GM12891 (cell line): ENCODE data around the gene ARFRP1.

Source experiments
- DNase-seq: peaks from one replicate; pipeline ENCODE4 v3.0.0; 2011; ENCODE audit warnings: low spot score; ENCODE audit not compliant: insufficient read length
- FAIRE-seq: peaks from 2 replicates; lab custom pipeline; 2011; peaks lifted over from hg19 to GRCh38; lab: Jason Lieb, UNC
- PAX5 ChIP-seq: IDR thresholded peaks from 2 replicates; pipeline ENCODE4 v1.6.1; 2011; ENCODE audit warnings: low read length, moderate library complexity, mild to moderate bottlenecking; ENCODE audit not compliant: insufficient read depth, severe bottlenecking
- POLR2A ChIP-seq: IDR thresholded peaks from 2 replicates; pipeline ENCODE4 v1.6.1; 2011; ENCODE audit warnings: low read depth, low read length, control low read depth
- POLR2AphosphoS5 ChIP-seq: IDR thresholded peaks from 2 replicates; pipeline ENCODE4 v1.6.1; 2011; ENCODE audit warnings: low read depth, low read length, control low read depth
- POU2F2 ChIP-seq: IDR thresholded peaks from 2 replicates; pipeline ENCODE4 v1.6.1; 2011; ENCODE audit warnings: low read depth, mild to moderate bottlenecking, control low read depth, low read length, moderate library complexity
- SPI1 ChIP-seq: IDR thresholded peaks from 2 replicates; pipeline ENCODE4 v1.6.1; 2011; ENCODE audit warnings: low read depth, low read length, control low read depth
- TAF1 ChIP-seq: IDR thresholded peaks from 2 replicates; pipeline ENCODE4 v1.6.1; 2011; ENCODE audit warnings: low read depth, low read length, control low read depth

Gene ARFRP1

GRCh38 chr20:63708301-63709148 is 749 bp upstream of the ARFRP1 start:
- DNase-seq = no peak
- TF ChIP-seq TAF1 = no peak
- FAIRE-seq = peak; percentile 28

GRCh38 chr20:63706852-63707557 is 771 bp downstream of the ARFRP1 start:
- DNase-seq (peak; percentile 68), FAIRE-seq (peak; percentile 81)
- no peak for TF ChIP-seq TAF1
- TF ChIP-seq SPI1 = no peak
- no peak for TF ChIP-seq POLR2A
- no peak for TF ChIP-seq POU2F2
- TF ChIP-seq POLR2AphosphoS5 = no peak
- no peak for TF ChIP-seq PAX5

GRCh38 chr20:63706027-63706695 is 1.6 kb downstream of the ARFRP1 start:
- TF ChIP-seq PAX5 (no peak), TAF1 (no peak), POLR2AphosphoS5 (no peak), SPI1 (no peak), POLR2A (no peak), POU2F2 (no peak)
- DNase-seq = no peak
- FAIRE-seq = no peak

GRCh38 chr20:63705232-63706026 is 2.3 kb downstream of the ARFRP1 start:
- no peak for DNase-seq
- TF ChIP-seq PAX5 = no peak
- no peak for TF ChIP-seq TAF1
- TF ChIP-seq POLR2A = no peak
- TF ChIP-seq SPI1 = no peak
- TF ChIP-seq POU2F2 = no peak
- TF ChIP-seq POLR2AphosphoS5 = no peak
- no peak for FAIRE-seq

GRCh38 chr20:63704749-63705117 is 3.0 kb downstream of the ARFRP1 start:
- FAIRE-seq (no peak), DNase-seq (no peak)
- TF ChIP-seq PAX5 = no peak
- TF ChIP-seq POU2F2 = no peak
- no peak for TF ChIP-seq POLR2A

GRCh38 chr20:63703976-63704748 is 3.6 kb downstream of the ARFRP1 start:
- no peak for TF ChIP-seq PAX5
- no peak for TF ChIP-seq SPI1
- no peak for TF ChIP-seq TAF1
- TF ChIP-seq POLR2AphosphoS5 = no peak
- TF ChIP-seq POLR2A = no peak
- TF ChIP-seq POU2F2 = no peak
- FAIRE-seq = no peak

GRCh38 chr20:63703471-63703975 is 4.3 kb downstream of the ARFRP1 start:
- no peak for TF ChIP-seq POU2F2
- no peak for TF ChIP-seq TAF1
- TF ChIP-seq POLR2A = no peak
- DNase-seq (no peak), FAIRE-seq (no peak)

More at GRCh38 chr20:63703976-63704748, 3.6 kb downstream of the ARFRP1 start:
- no peak for DNase-seq

- FAIRE-seq = no peak
- DNase-seq = no peak
- TF ChIP-seq SPI1 (no peak), POLR2AphosphoS5 (peak; percentile 42; the same call in 1 of the 2 replicates), POLR2A (no peak), TAF1 (no peak), POU2F2 (no peak)
These were observed 4.9 kb downstream of the ARFRP1 start for GRCh38 chr20:63702751-63703470.
